CD4-positive, alpha-beta T cell treated with Interleukin-1 beta for 1 hour (primary cell): ENCODE data around the gene NCKAP5.

Source experiments
- DNase-seq, 2 donors: peaks; one replicate each; pipeline ENCODE4 v3.0.0-alpha.2; 2020 to 2022

The NCKAP5 gene

DNA sequence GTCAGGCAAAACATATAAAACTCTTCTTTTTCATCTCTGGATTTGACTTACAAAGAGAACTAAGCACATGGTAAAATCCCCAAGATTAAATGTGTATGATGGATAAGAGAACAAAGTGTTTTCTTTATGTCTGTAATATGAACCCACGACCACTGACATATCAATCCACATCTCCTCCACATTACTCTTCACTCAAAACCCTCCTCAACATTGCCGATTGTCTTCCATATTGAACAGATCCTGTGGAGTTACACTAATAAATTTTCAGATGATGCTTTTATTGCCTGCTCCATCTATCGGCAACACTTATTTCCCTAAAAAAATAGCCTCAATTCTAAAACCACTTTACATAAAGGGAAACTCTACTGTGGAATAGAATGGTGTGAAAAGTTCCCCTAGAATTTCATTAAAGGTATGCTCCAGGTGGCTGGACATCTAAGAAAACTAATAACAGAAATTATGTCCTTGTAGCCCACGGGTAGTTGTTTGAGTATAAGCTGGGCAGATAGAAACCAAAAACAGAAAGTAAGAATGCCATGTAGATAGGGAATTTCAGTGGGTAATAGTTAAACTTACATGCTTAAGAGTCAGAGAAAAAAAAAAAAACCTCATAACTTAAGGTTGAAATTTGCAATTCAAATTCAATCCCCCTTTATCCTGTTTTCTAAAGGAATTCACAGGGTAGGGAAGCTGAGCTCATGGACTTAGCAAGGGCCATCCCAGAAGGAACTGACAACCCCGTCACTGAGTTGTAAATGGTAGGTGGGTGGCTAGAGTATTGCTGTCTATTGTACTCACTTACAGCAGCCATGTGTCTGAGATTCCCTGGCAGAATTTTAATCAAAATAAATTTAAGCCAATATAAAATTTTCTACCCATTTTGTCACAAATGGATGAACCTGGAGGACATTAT, 592.8 kb downstream of the NCKAP5 start:
- no peak for DNase-seq

- no peak for DNase-seq
Measured at GRCh38 chr2:132974467-132975095, 593.7 kb downstream of the NCKAP5 start.

GRCh38 chr2:132971310-132972061, 596.8 kb downstream of the NCKAP5 start:
- no peak for DNase-seq

DNA sequence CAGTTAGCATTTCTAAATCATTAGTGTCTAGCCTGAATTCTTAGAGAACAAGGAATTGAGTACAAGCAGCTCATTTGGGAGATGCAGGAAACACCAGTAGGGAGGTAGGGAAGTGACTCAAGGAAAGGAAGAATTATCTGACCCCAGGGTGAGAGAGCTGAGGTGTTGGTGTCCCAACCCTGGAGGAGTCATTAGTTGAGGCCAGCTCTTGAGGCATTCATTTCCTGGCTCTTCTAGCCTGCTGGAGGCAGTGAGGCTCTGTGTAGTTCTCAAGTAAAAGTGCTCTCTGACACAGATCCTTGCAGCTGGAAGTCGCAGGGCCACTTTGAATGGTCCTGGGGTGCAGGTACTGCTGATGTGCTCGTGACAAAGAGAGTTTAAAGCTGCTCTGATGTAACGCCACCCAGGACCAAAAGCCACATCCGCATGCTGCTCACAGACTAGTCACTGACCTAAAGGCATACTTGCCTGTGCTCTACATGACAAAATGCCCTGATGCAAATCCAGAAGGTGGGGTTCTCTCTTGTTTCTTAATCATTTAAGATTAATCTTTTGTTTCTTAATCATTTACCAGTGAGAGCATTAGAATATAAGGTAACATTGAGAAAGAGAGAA, 598.8 kb downstream of the NCKAP5 start:
- no peak for DNase-seq

DNA sequence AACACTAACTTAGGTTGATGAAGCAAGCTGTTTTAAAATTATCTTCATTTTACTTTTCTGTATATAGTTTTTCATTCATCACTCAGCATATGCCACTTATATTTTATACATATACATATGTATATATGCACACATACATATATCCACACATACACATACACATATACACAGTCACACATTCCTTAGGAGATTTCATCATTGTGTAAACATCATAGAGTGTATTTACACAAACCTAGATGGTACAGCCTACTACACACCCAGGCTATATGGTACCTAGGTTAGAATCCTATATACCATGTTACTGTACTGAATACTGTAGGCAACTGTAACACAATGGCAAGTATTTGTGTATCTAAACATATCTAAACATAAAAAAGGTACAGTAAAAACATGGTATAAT, 602.8 kb downstream of the NCKAP5 start:
- no peak for DNase-seq

GRCh38 chr2:132963161-132963560, 605.1 kb downstream of the NCKAP5 start:
- no peak for DNase-seq

- DNase-seq: no peak
Measured at GRCh38 chr2:132958887-132959286, 609.4 kb downstream of the NCKAP5 start.

GRCh38 chr2:132955871-132956615, 612.2 kb downstream of the NCKAP5 start:
- no peak for DNase-seq

- no peak for DNase-seq
Measured at GRCh38 chr2:132953771-132954170, 614.5 kb downstream of the NCKAP5 start.

GRCh38 chr2:132951008-132951714, 617.1 kb downstream of the NCKAP5 start:
- DNase-seq: no peak

DNA sequence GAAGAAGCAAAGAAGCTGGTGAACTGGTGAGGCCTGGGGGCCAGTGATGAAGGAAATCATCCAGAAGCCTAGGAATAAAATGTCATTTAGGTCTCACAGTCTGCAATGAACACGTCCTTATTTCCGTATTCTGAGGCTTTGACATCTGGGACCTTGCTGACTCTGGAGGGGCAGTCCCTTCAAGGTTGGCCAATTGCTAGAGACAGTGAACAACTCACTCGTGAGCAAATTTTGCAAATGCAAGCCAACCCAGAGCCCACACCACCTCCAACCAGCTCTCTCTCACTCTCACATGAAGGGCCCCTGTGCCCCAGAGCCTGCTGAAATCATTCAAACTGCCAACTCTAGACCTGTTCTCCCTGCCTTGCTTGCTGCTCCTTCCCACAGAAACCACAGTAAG, 619.2 kb downstream of the NCKAP5 start:
- DNase-seq: no peak

DNA sequence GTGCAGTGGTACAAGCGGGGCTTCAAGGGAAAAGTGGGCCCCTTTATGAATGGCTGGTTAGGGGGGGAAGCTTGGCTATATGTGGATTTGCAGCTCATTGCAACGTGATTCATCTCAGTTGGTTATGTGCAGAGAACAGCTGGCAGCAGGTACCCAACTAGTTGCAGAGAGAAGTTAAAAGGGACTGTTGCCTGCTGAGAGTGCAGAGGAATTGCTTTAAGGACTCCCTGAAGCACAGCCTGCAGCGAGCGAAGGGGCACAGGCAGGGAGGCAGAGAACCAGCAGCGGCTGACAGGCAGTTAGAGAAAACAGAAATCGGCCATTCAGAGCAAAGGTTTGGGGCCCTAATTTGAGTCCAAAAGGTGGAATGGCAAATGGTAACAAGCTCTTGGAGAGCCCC, 620.1 kb downstream of the NCKAP5 start:
- DNase-seq: no peak

DNA sequence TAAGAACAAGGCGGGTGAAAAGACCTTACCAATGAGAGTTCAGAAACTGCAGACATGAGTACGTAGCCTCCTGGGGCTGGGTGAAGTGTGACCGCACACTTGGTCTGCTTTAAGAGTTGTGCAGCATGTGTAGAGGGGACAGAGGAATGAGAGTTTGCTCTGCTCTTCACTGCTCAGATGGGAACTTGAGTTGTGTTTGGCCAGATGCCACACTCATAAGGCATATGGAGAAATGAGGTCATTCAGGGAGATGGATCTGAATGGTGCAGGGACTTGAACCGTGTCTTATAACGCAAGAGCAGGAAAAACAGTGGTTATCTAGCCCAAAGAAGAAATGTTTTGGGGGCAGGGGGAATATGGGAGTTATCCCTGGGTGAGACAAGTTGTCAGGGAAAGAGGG, 624.4 kb downstream of the NCKAP5 start:
- DNase-seq: no peak

DNA sequence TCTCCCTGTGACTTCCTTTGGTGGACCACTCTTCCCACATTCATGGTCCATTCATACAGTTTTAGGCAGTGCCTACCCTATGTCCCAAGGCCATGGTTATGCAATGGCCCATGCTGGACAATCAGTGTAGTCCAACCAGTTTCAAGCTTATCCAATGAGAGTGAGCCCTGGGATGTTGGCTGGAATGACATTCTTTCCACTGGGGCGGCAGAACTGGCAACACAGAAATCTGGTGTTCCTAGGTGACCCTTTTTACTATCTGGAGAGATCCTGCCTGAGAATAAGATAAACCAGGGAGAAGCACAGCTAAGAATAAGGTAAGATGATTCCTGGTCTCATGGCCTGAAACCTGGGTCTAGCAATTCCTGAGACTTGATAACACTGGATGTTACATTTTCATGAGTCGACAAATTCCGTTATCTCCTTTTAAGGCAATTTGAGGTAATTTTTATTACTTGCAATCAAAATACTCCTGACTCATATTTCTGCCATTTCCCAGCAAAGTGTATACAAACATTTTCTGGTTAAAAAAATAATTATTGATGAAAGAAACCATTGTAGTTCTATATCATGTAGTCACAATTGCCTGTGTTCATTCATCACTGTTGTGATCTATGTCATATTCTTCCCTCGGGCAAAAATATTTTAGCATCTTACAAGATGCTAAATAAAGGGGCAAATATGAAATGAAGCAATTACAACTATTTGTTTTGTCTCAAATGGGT, 626.8 kb downstream of the NCKAP5 start:
- DNase-seq: no peak

- DNase-seq: no peak
Measured at GRCh38 chr2:132937629-132938028, 630.6 kb downstream of the NCKAP5 start.

GRCh38 chr2:132936791-132937190, 631.5 kb downstream of the NCKAP5 start:
- no peak for DNase-seq

DNA sequence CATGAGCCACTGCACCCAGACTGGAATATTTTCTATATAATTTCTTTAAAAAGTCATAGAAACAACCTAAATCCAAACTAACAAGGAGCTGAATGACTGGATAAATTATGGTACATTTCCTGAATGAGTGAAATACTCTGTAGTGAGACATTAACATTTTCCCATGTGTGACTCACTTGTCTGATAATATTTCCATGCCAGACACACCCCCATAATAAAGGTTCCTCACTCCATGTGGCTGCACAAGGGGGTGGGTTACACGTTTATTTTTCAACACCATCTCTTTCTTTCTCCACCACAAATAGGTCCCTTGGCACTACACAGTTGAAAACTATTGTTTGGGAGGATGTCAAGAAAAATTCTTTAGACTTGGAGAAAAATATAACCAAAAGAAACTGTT, 632.0 kb downstream of the NCKAP5 start:
- no peak for DNase-seq

DNA sequence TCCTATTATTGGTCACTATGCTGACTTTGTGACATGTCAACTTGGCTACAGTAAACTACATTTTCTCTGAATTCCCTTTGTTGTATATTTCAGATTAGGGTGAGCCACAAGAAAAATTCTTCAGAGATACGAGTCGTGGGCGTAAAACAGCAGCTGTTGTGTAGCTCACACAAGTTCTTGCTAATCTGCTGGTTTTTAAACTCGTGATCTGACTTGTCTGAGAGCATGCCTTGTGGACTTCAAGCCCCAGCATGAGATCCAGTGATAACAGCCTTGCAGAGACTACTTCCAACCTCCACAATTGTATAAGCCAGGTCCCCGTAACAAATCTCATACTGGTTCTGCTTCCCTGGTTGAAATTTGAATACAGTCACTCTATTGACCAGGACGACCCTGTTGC, 638.5 kb downstream of the NCKAP5 start:
- no peak for DNase-seq

DNA sequence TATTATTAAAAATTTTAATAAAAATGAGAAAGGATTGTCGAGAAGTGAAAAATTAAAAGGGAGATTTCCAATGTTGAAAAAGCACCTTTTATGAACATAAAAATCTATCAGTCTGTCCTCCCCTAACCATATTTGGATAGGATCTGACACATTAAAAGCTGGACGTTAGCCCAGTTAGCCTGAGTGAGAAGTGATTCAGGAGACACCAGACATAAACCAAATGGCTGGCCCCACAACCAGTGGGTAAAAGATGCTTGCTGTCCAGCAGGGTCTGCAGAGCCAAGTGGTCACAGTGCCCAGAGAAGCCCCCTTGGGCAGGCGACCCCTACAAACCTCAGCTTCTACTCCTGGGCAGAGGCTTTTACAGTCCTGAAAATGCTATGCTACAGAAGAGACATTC, 644.5 kb downstream of the NCKAP5 start:
- DNase-seq: no peak

- DNase-seq: no peak
Measured at GRCh38 chr2:132915812-132916549, 652.3 kb downstream of the NCKAP5 start.
